Activated T-helper 1 cell treated with anti-CD3 and anti-CD28 coated beads, Interleukin-2, amount 50 U/mL, for 16 hours (primary cell): ENCODE results near the gene CASP5.
"Not testable (repeated sequence)": the region's sequence is repeated elsewhere in the genome, so short reads cannot be mapped to it uniquely, and the experiment has no call there.

Experiments used
- DNase-seq, 2 donors: peaks; one replicate each; pipeline ENCODE4 v3.0.0-alpha.2; 2020; ENCODE audit warnings: low read depth in 1 of 2, low spot score in 1 of 2

CASP5 gene

GRCh38 chr11:105033781-105034180 lies 10.8 kb upstream of the CASP5 start:
- DNase-seq: no peak

GRCh38 chr11:105033343-105033742 lies 10.4 kb upstream of the CASP5 start:
- no peak for DNase-seq

GRCh38 chr11:105032495-105032894 lies 9.5 kb upstream of the CASP5 start:
- no peak for DNase-seq

- no peak for DNase-seq
Observed at GRCh38 chr11:105027678-105028077, 4.7 kb upstream of the CASP5 start.

- DNase-seq: no peak
Observed at GRCh38 chr11:105024394-105024793, 1.4 kb upstream of the CASP5 start.

GRCh38 chr11:105022527-105022926 lies 441 bp downstream of the CASP5 start:
- no peak for DNase-seq

- DNase-seq: no peak
Observed at GRCh38 chr11:105007463-105007862, 15.5 kb downstream of the CASP5 start.

- DNase-seq: no peak
Observed at GRCh38 chr11:105005451-105005845, 17.5 kb downstream of the CASP5 start.

- no peak for DNase-seq
Observed at GRCh38 chr11:105004021-105004420, 18.9 kb downstream of the CASP5 start.

GRCh38 chr11:105003151-105003550 lies 19.8 kb downstream of the CASP5 start:
- DNase-seq: no peak

GRCh38 chr11:105000797-105001196 lies 22.2 kb downstream of the CASP5 start:
- peak; percentile 17 to 28 for DNase-seq

- no peak for DNase-seq
Observed at GRCh38 chr11:105000167-105000566, 22.8 kb downstream of the CASP5 start.

GRCh38 chr11:104999721-105000120 lies 23.2 kb downstream of the CASP5 start:
- DNase-seq: no peak

GRCh38 chr11:104997288-104997687 lies 25.7 kb downstream of the CASP5 start:
- DNase-seq: no peak

GRCh38 chr11:104995001-104995408 lies 28.0 kb downstream of the CASP5 start:
- DNase-seq: no peak

- no peak for DNase-seq
Observed at GRCh38 chr11:104992781-104993180, 30.2 kb downstream of the CASP5 start.

GRCh38 chr11:104991994-104992393 lies 31.0 kb downstream of the CASP5 start:
- no peak for DNase-seq

GRCh38 chr11:104984808-104985207 lies 38.2 kb downstream of the CASP5 start:
- no peak for DNase-seq

- DNase-seq: no peak
Observed at GRCh38 chr11:104979839-104980238, 43.1 kb downstream of the CASP5 start.

- DNase-seq: no peak
Observed at GRCh38 chr11:104973616-104974015, 49.4 kb downstream of the CASP5 start.

- not testable (repeated sequence) for DNase-seq
Observed at GRCh38 chr11:104972924-104973323, 50.0 kb downstream of the CASP5 start.

- DNase-seq: no peak
Observed at GRCh38 chr11:104970756-104971155, 52.2 kb downstream of the CASP5 start.

GRCh38 chr11:104968856-104969776 lies 53.9 kb downstream of the CASP5 start:
- no peak for DNase-seq
